HepG2 (cell line): ENCODE results near the gene VSX1. TPM values are rescaled to one million over a fixed set of nuclear protein-coding genes. Genes with fewer than 3 reads are reported as not detected.

Experiments
- ATF4 ChIP-seq, 2 experiments: fragments of 450-650 bp in 1 of 2; sonication (generic) in 1 of 2; formaldehyde crosslinking; IDR thresholded peaks; 2 replicates each; pipeline versions ENCODE4 v1.5.0 to v1.8.0; 2020 to 2022; ENCODE audit warnings: mild to moderate bottlenecking in 1 of 2, missing genetic modification reagents in 1 of 2
- FOSL1 ChIP-seq: sonication (generic); formaldehyde crosslinking; IDR thresholded peaks from 2 replicates; pipeline ENCODE4 v1.9.0; 2021; ENCODE audit warnings: missing genetic modification reagents, borderline replicate concordance
- HHEX ChIP-seq: IDR thresholded peaks from 2 replicates; pipeline ENCODE4 v1.6.1; 2016; ENCODE audit warnings: control low read depth
- HOXA5 ChIP-seq: sonication (generic); formaldehyde crosslinking; IDR thresholded peaks from 2 replicates; pipeline ENCODE4 v1.4.0; 2020; ENCODE audit warnings: missing genetic modification reagents
- KAT8 ChIP-seq: IDR thresholded peaks from 2 replicates; pipeline ENCODE4 v1.6.1; 2016; ENCODE audit warnings: missing genetic modification reagents, missing compliant biosample characterization
- SMAD1 ChIP-seq: sonication (generic); formaldehyde crosslinking; IDR thresholded peaks from 2 replicates; pipeline ENCODE4 v1.4.0; 2020; ENCODE audit warnings: missing genetic modification reagents, low read depth, mild to moderate bottlenecking, borderline replicate concordance
- ZGPAT ChIP-seq: IDR thresholded peaks from 2 replicates; pipeline ENCODE4 v1.6.1; 2016; ENCODE audit warnings: mild to moderate bottlenecking
- ZNF230 ChIP-seq: sonication (generic); formaldehyde crosslinking; IDR thresholded peaks from 2 replicates; pipeline ENCODE4 v1.4.0; 2020; ENCODE audit warnings: mild to moderate bottlenecking, missing genetic modification reagents
- ZNF629 ChIP-seq: sonication (generic); formaldehyde crosslinking; conservative IDR thresholded peaks from 2 replicates; pipeline ENCODE4 v1.5.0; 2020; ENCODE audit warnings: missing genetic modification reagents
- polyA plus RNA-seq, 8 experiments: library from polyadenylated mRNA; depleted of rRNA in 3 of 8; stranded (reverse) in 7 of 8; unstranded in 1 of 8; fragments of >200 nt; fragmentation: Illumina TruSeq in 4 of 8; extraction: Trizol in 4 of 8; gene quantifications; 2 replicates each; pipeline versions ENCODE4 v1.2.1 to v1.2.3, GENCODE V29; 2011 to 2016; ENCODE audit warnings: low read depth in 4 of 8, missing spikeins in 1 of 8, mixed read lengths in 1 of 8; ENCODE audit not compliant: insufficient read depth in 1 of 8
- total RNA-seq, 5 experiments: library from RNA; depleted of rRNA; stranded (reverse); fragments of >200 nt; fragmentation: Illumina TruSeq; extraction: Trizol; gene quantifications; 2 replicates each; pipeline ENCODE4 v1.2.3, GENCODE V29; 2016; ENCODE audit warnings: low read depth in 1 of 5
- TF ChIP-seq, protein P1 (sequence below): sonication (generic); formaldehyde crosslinking; IDR thresholded peaks from 2 replicates; pipeline ENCODE4 v1.4.0; 2020; ENCODE audit warnings: missing genetic modification reagents, borderline replicate concordance

Gene VSX1
- total and polyA plus RNA-seq, 2 of the 13 experiments (the other 11 are each of a cell fraction or from before 2014, with no cell fraction given), result 0.04 TPM; not detected in 1

DNA sequence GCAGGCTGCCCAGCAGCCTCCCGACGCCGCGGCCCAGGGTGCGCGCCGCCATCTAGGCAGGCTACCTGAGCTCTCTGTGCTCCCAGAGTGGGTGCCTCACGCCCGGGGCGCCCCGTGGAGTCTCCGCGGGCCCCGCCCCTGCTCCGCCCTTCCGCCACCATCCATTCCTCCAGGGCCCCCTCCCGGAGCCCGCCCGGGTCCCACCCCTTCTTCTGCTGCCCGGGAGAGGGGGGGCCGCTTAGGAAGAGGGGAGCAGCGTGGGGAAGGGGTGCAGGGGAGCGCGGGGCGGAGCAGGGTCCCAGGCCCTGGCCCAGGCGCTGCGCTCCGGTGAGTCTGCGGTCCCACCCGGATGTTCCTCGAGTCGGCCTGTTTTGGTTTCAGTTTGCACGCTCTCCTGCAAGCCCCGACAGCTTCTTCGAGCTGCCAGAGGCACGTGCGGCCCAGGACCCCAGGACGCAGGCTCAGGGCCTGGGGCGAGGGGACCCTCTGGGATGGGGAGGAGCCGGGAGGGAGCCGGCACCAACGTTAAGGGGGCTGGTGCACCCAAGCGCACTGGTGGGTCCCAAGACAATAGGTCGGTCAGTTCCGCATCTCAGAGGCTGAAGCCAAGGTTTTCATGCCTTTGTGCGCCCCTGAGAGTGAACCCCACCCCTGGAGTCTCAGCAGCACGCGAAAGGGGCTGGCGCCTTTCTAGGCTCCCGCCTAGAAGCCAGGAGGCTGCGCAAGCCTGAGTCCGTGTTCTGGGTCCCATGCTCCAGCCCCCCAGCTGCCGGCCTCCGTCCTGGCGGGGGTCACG is 23.7 kb downstream of the VSX1 start, which contains the start of gene ACSS1 (continued):
- TF ChIP-seq ZNF230, result peak; percentile 81
- no peak for TF ChIP-seq HHEX (CRISPR knock-in tag)
- TF ChIP-seq HOXA5 (CRISPR knock-in tag), result peak; percentile 80; the same call in 1 of the 2 replicates
- TF ChIP-seq, protein P1, sequence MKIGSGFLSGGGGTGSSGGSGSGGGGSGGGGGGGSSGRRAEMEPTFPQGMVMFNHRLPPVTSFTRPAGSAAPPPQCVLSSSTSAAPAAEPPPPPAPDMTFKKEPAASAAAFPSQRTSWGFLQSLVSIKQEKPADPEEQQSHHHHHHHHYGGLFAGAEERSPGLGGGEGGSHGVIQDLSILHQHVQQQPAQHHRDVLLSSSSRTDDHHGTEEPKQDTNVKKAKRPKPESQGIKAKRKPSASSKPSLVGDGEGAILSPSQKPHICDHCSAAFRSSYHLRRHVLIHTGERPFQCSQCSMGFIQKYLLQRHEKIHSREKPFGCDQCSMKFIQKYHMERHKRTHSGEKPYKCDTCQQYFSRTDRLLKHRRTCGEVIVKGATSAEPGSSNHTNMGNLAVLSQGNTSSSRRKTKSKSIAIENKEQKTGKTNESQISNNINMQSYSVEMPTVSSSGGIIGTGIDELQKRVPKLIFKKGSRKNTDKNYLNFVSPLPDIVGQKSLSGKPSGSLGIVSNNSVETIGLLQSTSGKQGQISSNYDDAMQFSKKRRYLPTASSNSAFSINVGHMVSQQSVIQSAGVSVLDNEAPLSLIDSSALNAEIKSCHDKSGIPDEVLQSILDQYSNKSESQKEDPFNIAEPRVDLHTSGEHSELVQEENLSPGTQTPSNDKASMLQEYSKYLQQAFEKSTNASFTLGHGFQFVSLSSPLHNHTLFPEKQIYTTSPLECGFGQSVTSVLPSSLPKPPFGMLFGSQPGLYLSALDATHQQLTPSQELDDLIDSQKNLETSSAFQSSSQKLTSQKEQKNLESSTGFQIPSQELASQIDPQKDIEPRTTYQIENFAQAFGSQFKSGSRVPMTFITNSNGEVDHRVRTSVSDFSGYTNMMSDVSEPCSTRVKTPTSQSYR, result 0 out of 2 replicates have a peak, but pooled peaks have one; percentile 28
- 0 out of 2 replicates have a peak, but pooled peaks have one; percentile 10 for TF ChIP-seq FOSL1 (CRISPR knock-in tag)
- TF ChIP-seq SMAD1 (CRISPR knock-in tag), result 0 out of 2 replicates have a peak, but pooled peaks have one; percentile 37
- TF ChIP-seq ZGPAT (CRISPR knock-in tag), result no peak
- no peak for TF ChIP-seq ZNF629 (CRISPR knock-in tag)
- peak; percentile 31; the same call in 1 of the 2 replicates for TF ChIP-seq KAT8
- TF ChIP-seq ATF4 (CRISPR knock-in tag; IDR thresholded peaks at IDR 0.05), result peak in 1 of 2 experiments; percentile 19; a peak in 1 of 4 replicates
